MCF 10A (cell line): Measurements from ENCODE around the gene NRIP1. TPM values are rescaled to one million over a fixed set of nuclear protein-coding genes. Genes with fewer than 3 reads are reported as not detected.

ENCODE experiments used
- BruUV-seq: library from RNA; stranded (reverse); fragments of 400-500 nt; replicated peaks from 2 replicates; lab custom pipeline; 2021; lab: Mats Ljungman, UMichigan
- CTCF ChIA-PET: fragments of 300-600 bp; sonication (Branson Sonifier 250); formaldehyde crosslinking; extraction: SDS; loops from one replicate; lab custom pipeline; 2021; ENCODE audit warnings: antibody characterized with exemption, inconsistent platforms; lab: Yijun Ruan, JAX
- POLR2A ChIA-PET: fragments of 300-600, 350-650 bp; sonication (Branson Sonifier 250); formaldehyde crosslinking; extraction: SDS; loops from one replicate; lab custom pipeline; 2020; ENCODE audit warnings: antibody characterized with exemption, inconsistent platforms; lab: Yijun Ruan, JAX
- DNase-seq: peaks from one replicate; pipeline ENCODE4 v3.0.0-alpha.2; 2018; ENCODE audit not compliant: unreplicated experiment
- H3K27ac Mint-ChIP-seq: one replicate; pipeline ENCODE4 v1.8.0; 2022; ENCODE audit warnings: mild to moderate bottlenecking, low read depth, mixed read lengths; ENCODE audit not compliant: unreplicated experiment
- H3K27me3 Mint-ChIP-seq: one replicate; pipeline ENCODE4 v1.8.0; 2022; ENCODE audit warnings: mixed read lengths; ENCODE audit not compliant: insufficient read depth, unreplicated experiment
- H3K36me3 Mint-ChIP-seq: one replicate; pipeline ENCODE4 v1.8.0; 2022; ENCODE audit warnings: mild to moderate bottlenecking, moderate library complexity, mixed read lengths; ENCODE audit not compliant: insufficient read depth, unreplicated experiment
- H3K4me1 Mint-ChIP-seq: one replicate; pipeline ENCODE4 v1.8.0; 2022; ENCODE audit warnings: mixed read lengths; ENCODE audit not compliant: insufficient read depth, unreplicated experiment
- H3K4me3 Mint-ChIP-seq: one replicate; pipeline ENCODE4 v1.8.0; 2022; ENCODE audit warnings: mild to moderate bottlenecking, moderate library complexity, mixed read lengths; ENCODE audit not compliant: unreplicated experiment
- H3K9me3 Mint-ChIP-seq: one replicate; pipeline ENCODE4 v1.8.0; 2022; ENCODE audit warnings: mixed read lengths; ENCODE audit not compliant: unreplicated experiment
- intact Hi-C: fragments of 100-400 bp; cut with micrococcal nuclease; formaldehyde crosslinking; loops from 2 replicates; pipeline ENCODE4 v1.14.1; 2022
- total RNA-seq: library from RNA; stranded (reverse); gene quantifications from 2 replicates; pipeline ENCODE4 v1.2.3, GENCODE V29; 2022
- TF ChIP-seq, protein P1 (sequence below): fragments of 200-600 bp; IDR thresholded peaks from one replicate; pipeline ENCODE4 v1.8.0; 2022; ENCODE audit warnings: antibody characterized with exemption, mild to moderate bottlenecking; ENCODE audit not compliant: unreplicated experiment

The NRIP1 gene
- total RNA-seq, 1 experiment from 2014 or later, result 31.4 TPM

DNA sequence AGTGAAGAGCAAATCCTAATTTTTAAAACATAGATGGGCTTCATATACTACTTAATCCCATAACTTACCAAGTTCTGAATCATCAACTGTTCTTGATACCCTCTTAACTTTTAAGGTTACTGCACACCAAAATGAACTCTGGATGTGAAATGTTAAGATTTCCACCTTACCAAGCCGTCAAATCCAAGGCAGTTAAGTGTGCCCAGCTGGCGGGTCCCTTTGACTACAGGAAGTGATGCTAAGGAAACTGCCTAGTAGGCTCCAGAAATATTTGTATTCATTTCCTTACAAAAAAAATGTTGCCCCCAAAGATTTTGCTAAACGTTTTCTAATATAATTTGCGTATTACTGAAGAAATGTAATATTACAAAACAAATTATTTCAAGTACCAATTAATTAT lies 10.7 kb downstream of the NRIP1 start:
- H3K9me3 Mint-ChIP-seq, result no peaks in the 10 kb centered on the region
- intact Hi-C loops, result no loop called here
- H3K27ac Mint-ChIP-seq, result no peak overlapping the region
- H3K27me3 Mint-ChIP-seq, result no peaks in the 10 kb centered on the region
- ChIA-PET POLR2A (interaction anchor here (0.8 to 1.5 kb wide), 4 partner anchors 11 to 59 kb away, joined by 3 to 5 read pairs (median 4); partner anchors contain the start of gene NRIP1), CTCF (interaction anchor here (0.7 kb wide), 1 partner anchor 538 kb away, joined by 3 read pairs; no protein-coding TSS in a partner anchor)
- peaks cover 6% of the 10 kb centered on the region for H3K36me3 Mint-ChIP-seq
- DNase-seq, result no peak
- no TSS peak for BruUV-seq
- H3K4me3 Mint-ChIP-seq, result no peak overlapping the region
- TF ChIP-seq, protein P1, sequence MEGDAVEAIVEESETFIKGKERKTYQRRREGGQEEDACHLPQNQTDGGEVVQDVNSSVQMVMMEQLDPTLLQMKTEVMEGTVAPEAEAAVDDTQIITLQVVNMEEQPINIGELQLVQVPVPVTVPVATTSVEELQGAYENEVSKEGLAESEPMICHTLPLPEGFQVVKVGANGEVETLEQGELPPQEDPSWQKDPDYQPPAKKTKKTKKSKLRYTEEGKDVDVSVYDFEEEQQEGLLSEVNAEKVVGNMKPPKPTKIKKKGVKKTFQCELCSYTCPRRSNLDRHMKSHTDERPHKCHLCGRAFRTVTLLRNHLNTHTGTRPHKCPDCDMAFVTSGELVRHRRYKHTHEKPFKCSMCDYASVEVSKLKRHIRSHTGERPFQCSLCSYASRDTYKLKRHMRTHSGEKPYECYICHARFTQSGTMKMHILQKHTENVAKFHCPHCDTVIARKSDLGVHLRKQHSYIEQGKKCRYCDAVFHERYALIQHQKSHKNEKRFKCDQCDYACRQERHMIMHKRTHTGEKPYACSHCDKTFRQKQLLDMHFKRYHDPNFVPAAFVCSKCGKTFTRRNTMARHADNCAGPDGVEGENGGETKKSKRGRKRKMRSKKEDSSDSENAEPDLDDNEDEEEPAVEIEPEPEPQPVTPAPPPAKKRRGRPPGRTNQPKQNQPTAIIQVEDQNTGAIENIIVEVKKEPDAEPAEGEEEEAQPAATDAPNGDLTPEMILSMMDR, result no peak
- H3K4me1 Mint-ChIP-seq, result peaks cover 40% of the 10 kb centered on the region

- CTCF ChIA-PET, result interaction anchor here (0.6 kb wide), 1 partner anchor 16 kb away, joined by 4 read pairs; no protein-coding TSS in a partner anchor
- H3K4me3 Mint-ChIP-seq, result no peak overlapping the region
- intact Hi-C loops, result no loop called here
- no peaks in the 10 kb centered on the region for H3K27me3 Mint-ChIP-seq
- POLR2A ChIA-PET, result interaction anchor here (0.7 to 1.2 kb wide), 4 partner anchors 12 to 311 kb away, joined by 3 to 5 read pairs (median 4); partner anchors contain the start of gene NRIP1
- H3K9me3 Mint-ChIP-seq, result no peaks in the 10 kb centered on the region
- TF ChIP-seq, protein P1, result no peak
- peaks cover 6% of the 10 kb centered on the region for H3K36me3 Mint-ChIP-seq
- peaks cover 34% of the 10 kb centered on the region for H3K4me1 Mint-ChIP-seq
- no peak for DNase-seq
- H3K27ac Mint-ChIP-seq, result no peak overlapping the region
- no TSS peak for BruUV-seq
Measured at GRCh38 chr21:15053500-15053899, 11.3 kb downstream of the NRIP1 start.

DNA sequence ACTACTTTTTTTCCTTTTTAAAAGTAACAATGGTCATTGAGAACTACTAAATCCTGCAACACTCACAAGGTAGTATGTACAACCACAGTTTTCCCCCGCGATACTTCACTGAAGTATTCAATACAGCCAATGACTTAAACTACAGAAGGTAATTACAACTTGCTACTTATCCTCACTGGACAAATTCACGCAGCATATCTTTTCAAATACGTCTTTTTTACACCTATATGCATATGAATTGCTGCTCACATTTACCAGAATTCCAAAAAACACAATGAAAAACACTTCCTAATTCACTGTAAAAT lies 12.4 kb downstream of the NRIP1 start:
- H3K36me3 Mint-ChIP-seq, result peaks cover 6% of the 10 kb centered on the region
- no peak overlapping the region for H3K27ac Mint-ChIP-seq

GRCh38 chr21:15051644-15052458 lies 12.9 kb downstream of the NRIP1 start:
- POLR2A ChIA-PET, result interaction anchor here (0.6 kb wide), 1 partner anchor 936 kb away, joined by 6 read pairs; no protein-coding TSS in a partner anchor
- TF ChIP-seq, protein P1, result no peak
- peak; percentile 25 for DNase-seq
- Mint-ChIP-seq H3K27me3 (no peaks in the 10 kb centered on the region), H3K36me3 (peaks cover 6% of the 10 kb centered on the region), H3K9me3 (no peaks in the 10 kb centered on the region), H3K4me3 (no peak overlapping the region), H3K27ac (no peak overlapping the region), H3K4me1 (peaks cover 28% of the 10 kb centered on the region)
- intact Hi-C loops, result no loop called here
- CTCF ChIA-PET, result interaction anchor here (0.6 kb wide), 2 partner anchors 168 to 379 kb away, joined by 3 read pairs; no protein-coding TSS in a partner anchor
- no TSS peak for BruUV-seq

More for the DNA sequence above, 12.4 kb downstream of the NRIP1 start:
- ChIA-PET CTCF (interaction anchor here (0.6 kb wide), 1 partner anchor 168 kb away, joined by 3 read pairs; no protein-coding TSS in a partner anchor), POLR2A (interaction anchor here (0.5 kb wide), 1 partner anchor 27 kb away, joined by 5 read pairs; no protein-coding TSS in a partner anchor)
- Mint-ChIP-seq H3K27me3 (no peaks in the 10 kb centered on the region), H3K9me3 (no peaks in the 10 kb centered on the region), H3K4me1 (peaks cover 32% of the 10 kb centered on the region), H3K4me3 (no peak overlapping the region)
- intact Hi-C loops, result no loop called here
- TF ChIP-seq, protein P1, result no peak
- BruUV-seq, result no TSS peak
- DNase-seq, result no peak
